Stimulated activated CD4-positive, alpha-beta T cell treated with anti-CD3 and anti-CD28 coated beads, Interleukin-15, amount 100 ng/mL, for 1 hour (primary cell): ENCODE data around the gene SLC4A7.
"Not testable (repeated sequence)": the region's sequence is repeated elsewhere in the genome, so short reads cannot be mapped to it uniquely, and the experiment has no call there.

ENCODE experiments used
- DNase-seq, 2 donors: peaks; one replicate each; pipeline ENCODE4 v3.0.0-alpha.2; 2020; ENCODE audit warnings: low read depth in 1 of 2, low spot score in 1 of 2

SLC4A7 gene

DNA sequence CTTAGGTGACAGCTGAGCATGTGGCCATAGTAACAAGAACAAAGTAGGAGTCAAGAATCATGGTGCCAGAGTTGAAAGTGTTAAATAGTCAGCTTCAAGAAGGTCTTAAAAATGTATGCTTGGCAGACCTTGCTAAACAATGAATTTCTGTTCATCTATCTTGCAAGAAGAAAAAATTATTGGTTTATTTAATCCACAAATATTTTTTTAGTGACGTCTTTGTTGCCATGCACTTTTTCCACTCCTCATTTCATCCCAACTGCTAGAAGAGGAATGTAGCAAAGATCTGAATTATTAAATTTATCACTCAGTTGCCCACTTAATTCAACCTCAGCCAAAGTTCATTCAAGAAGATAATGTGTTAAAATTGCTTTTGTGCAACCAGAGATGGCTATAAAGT lies 3.2 kb upstream of the SLC4A7 start:
- DNase-seq: no peak

DNA sequence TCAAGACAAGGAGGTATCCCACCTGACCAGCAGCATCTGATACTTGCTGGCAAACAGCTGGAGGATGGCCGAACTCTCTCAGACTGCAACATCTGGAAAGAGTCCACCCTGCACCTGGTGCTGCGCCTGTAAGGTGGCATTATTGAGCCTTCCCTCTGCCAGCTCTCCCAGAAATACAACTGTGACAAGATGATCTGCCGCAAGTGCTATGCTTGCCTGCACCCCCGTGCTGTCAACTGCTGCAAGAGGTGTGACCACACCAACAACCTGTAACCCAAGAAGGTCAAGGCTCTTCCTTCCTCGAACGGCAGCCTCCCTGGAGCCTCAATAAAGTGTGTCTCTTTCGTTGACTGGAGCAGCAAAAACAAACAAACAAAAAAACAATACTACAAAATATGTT lies 2.2 kb upstream of the SLC4A7 start:
- no peak for DNase-seq

DNA sequence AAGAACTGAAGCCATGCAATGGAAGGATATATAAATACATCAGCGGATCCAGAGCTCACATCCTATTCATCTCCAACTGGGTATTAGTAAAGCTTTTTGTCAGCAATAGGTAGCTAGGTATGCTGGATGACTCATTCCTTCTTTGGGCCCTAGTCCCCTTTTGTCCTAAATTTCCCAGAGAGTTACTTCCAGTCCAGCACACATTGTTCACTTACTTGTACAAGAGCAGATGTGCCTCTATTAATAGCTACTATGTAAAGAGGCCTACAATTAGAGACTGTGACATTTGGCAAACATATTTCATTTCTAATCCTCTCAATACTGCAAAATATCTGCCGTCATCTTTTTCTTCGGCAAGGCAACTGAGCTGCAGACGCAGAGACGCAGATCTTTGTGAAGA lies 1.7 kb upstream of the SLC4A7 start:
- no peak for DNase-seq

DNA sequence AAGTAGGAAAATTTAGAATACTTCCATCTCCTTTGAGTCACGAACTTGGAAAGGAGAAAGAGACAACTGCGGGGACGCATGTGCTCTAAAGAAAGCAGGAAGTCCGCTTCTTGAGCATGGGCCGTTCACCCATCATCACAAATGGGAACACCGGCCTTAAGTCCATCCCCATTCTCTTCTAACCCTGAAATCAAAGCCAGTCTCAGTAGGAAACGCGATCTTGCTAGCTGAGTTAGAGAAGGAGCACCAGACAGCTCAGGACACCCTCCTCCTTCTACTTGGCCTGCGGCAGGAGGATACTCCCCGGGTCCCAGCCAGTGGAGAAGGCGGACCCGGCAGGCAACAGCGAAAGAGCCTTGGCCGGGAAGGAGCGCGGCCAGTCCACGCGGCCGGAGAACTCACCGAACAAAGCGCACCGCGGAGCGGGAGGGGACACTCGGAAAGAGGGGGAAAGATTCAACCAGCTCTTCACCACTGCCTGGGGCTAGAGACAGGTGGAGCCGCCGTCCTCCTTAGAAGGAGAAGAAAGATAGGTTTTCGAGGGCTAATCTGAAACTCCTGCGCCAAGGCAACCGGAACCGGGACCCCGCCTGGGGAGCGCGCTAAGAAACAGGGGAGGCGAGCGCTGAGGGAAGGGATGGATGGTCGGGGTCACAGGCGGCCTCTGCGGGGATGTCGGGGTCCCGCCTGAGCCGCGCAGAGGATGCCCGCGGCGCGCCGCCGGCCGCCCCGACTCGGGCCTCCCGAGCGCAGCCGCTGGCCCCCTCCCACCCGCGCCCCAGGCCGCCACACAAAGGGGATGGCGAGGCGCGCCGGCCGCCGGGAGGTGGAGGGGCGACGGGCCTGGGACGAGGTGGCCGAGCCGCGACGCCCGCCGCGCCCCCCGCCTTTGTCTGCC lies 818 bp downstream of the SLC4A7 start:
- peak in 1 of 2 donors; percentile 6 for DNase-seq

DNA sequence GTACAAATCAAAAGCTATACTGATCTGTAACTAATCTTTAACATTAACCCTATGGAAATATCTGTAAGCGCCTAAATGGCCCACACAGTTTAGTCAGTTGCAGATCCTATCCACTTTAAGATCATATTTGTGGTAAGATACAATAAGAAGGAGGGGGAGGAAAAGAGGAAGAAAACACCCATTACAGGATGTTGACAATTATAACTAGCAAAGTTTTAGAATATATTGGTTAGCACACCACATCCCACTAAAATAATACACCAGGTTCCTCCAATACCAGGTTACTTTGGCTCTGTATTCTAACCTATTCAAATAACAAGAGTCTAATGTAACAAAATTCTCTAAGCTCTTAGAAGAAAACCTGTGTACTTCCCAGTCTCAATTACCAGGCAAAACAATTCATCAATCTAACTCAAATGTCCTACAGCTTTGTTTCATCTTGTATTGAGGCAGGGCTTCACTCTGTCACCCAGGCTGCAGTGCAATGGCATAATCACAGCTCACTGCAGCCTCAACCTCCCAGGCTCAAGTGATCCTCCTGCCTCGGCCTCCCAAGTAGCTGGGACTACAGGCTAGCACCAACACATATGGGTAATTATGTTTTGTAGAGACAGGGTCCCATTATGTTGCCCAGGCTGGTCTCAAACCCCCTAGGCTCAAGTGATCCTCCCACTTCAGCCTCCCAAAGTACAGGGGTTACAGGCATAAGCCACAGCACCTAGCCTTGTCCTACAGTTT lies 4.2 kb downstream of the SLC4A7 start:
- no peak for DNase-seq

- DNase-seq: no peak
These were observed 12.1 kb downstream of the SLC4A7 start for GRCh38 chr3:27471923-27472550.

GRCh38 chr3:27468283-27468886 lies 15.8 kb downstream of the SLC4A7 start:
- DNase-seq: no peak

GRCh38 chr3:27467545-27467944 lies 16.6 kb downstream of the SLC4A7 start:
- DNase-seq: no peak

GRCh38 chr3:27464646-27465045 lies 19.5 kb downstream of the SLC4A7 start:
- DNase-seq: no peak

- no peak for DNase-seq
These were observed 22.0 kb downstream of the SLC4A7 start for GRCh38 chr3:27462228-27462627.

- no peak for DNase-seq
These were observed 25.3 kb downstream of the SLC4A7 start for GRCh38 chr3:27458929-27459328.

DNA sequence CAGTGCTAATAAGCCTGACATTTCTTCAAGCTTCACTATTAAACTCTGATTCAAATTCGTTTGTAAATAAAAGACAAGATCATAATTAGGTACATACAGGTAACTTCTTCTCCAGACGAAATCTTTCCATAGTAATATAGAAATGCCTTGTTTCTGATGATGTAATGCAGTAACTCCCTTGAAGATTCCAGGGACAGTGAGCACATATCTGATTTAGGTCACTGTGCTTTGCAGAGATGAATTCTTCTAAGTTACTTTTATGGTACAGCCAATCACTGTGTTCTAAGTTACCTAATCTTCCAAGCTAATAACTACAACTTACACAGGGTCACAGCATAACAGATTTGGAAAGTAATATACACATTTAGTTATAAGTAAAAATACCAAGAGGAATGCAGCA lies 27.6 kb downstream of the SLC4A7 start:
- DNase-seq: no peak

DNA sequence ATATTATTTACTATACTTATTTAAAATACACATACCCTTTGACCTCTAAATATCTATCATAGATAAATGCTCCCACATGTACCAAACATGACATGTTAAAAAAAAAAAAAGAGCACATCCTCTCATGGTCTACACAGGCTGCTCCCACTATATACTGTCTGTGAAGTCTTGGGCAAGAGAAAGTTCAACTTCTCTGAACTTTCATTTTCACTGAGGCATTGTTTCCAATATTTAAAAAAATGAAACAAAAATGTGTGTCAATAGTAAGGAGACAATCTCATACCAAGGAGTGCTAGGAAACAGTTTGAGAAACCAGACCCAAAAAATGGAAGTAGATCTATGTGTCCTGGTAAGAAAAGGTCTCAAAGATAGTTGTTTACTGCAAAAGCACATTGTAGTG lies 29.3 kb downstream of the SLC4A7 start:
- DNase-seq: no peak

- no peak for DNase-seq
These were observed 29.7 kb downstream of the SLC4A7 start for GRCh38 chr3:27454461-27454860.

- no peak for DNase-seq
These were observed 31.7 kb downstream of the SLC4A7 start for GRCh38 chr3:27452368-27453090.

GRCh38 chr3:27451842-27452241 lies 32.3 kb downstream of the SLC4A7 start:
- DNase-seq: no peak

- no peak for DNase-seq
These were observed 32.9 kb downstream of the SLC4A7 start for GRCh38 chr3:27451251-27451650.

GRCh38 chr3:27449530-27450150 lies 34.5 kb downstream of the SLC4A7 start:
- DNase-seq: no peak

DNA sequence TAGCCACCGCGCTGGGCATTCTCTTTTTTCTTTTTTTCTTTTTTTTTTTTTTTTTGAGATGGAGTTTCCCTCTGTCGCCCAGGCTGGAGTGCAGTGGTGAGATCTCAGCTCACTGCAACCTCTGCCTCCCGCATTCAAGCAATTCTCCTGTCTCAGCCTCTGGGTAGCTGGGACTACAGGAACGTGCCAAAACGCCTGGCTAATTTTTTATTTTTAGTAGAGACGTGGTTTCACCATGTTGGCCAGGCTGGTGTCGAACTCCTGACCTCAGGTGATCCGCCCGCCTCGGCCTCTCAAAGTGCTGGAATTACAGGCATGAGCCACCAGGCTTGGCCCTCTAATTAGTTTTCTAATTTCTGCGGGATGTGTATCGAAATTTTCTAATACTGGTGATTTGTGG lies 41.2 kb downstream of the SLC4A7 start:
- DNase-seq: not testable (repeated sequence)

DNA sequence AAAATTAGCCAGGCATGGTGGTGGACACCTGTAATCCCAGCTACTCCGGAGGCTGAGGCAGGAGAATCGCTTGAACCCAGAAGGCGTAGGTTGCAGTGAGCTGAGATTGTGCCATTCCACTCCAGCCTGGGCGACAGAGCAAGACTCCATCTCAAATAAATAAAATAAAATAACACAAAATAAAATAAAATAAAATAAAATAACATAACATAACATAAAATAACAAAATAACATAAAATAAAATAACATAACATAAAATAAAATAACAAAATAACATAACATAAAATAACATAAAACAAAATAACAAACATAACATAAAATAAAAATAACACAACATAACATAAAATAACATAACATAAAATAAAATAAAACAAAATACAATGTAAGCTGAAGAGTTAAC lies 45.8 kb downstream of the SLC4A7 start:
- DNase-seq: not testable (repeated sequence)
